ENCODE measurements around the gene PANK1.

DNA sequence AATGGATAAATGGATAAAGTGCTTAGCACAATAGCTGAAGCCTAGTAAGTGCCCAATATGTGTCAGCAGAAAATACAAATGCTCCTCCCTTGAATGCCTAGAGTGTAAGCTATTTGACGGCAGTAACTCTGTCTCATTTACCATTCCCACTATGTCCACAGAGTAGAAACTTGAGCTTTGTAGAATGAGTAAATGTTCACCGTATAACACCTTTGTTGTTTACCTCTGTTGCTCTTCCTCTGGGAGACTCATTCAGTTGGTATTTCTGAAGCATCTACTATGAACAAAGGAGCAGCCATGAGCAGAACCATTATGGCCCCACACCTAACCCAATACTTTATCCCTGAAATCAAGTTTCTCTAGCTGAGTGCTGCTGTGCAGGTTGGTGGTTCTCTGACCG lies 101.2 kb downstream of the PANK1 start:
- TF ChIP-seq, protein P1, sequence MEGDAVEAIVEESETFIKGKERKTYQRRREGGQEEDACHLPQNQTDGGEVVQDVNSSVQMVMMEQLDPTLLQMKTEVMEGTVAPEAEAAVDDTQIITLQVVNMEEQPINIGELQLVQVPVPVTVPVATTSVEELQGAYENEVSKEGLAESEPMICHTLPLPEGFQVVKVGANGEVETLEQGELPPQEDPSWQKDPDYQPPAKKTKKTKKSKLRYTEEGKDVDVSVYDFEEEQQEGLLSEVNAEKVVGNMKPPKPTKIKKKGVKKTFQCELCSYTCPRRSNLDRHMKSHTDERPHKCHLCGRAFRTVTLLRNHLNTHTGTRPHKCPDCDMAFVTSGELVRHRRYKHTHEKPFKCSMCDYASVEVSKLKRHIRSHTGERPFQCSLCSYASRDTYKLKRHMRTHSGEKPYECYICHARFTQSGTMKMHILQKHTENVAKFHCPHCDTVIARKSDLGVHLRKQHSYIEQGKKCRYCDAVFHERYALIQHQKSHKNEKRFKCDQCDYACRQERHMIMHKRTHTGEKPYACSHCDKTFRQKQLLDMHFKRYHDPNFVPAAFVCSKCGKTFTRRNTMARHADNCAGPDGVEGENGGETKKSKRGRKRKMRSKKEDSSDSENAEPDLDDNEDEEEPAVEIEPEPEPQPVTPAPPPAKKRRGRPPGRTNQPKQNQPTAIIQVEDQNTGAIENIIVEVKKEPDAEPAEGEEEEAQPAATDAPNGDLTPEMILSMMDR (IDR thresholded peaks at IDR 0.05; ENCODE audit: low read depth, low read length, poor library complexity, severe bottlenecking) = no peak
- no peak for TF ChIP-seq EZH2phosphoT487 (IDR thresholded peaks at IDR 0.05; ENCODE audit: borderline replicate concordance, low read length)

Measured in DOHH2 (cell line).